ENCODE data around the gene DMGDH.

The DMGDH gene

GRCh38 chr5:78972654-78973428, 96.6 kb downstream of the DMGDH start:
- no peak for DNase-seq

GRCh38 chr5:78971998-78972397, 97.5 kb downstream of the DMGDH start:
- no peak for DNase-seq

- DNase-seq: no peak
These were observed 100.7 kb downstream of the DMGDH start for GRCh38 chr5:78968781-78969180.

GRCh38 chr5:78964889-78965288, 104.6 kb downstream of the DMGDH start:
- DNase-seq: no peak

- no peak for DNase-seq
These were observed 107.7 kb downstream of the DMGDH start for GRCh38 chr5:78961743-78962142.

GRCh38 chr5:78959767-78960166, 109.7 kb downstream of the DMGDH start:
- no peak for DNase-seq

GRCh38 chr5:78958672-78959445, 110.6 kb downstream of the DMGDH start:
- DNase-seq: no peak

GRCh38 chr5:78956901-78957300, 112.6 kb downstream of the DMGDH start:
- no peak for DNase-seq

GRCh38 chr5:78953092-78953800, 116.2 kb downstream of the DMGDH start:
- peak; percentile 58 for DNase-seq

Data from activated CD4-positive, alpha-beta T cell treated with anti-CD3 and anti-CD28 coated beads, Interleukin-2, Interleukin-6, amounts not matched to agents 100 ng/mL and 50 ng/mL, durations not matched to agents 16 hours and 8 hours (primary cell).